Stimulated activated CD8-positive, alpha-beta memory T cell treated with anti-CD3 and anti-CD28 coated beads, Interleukin-7, amount 100 ng/mL, for 1 hour (primary cell): ENCODE measurements around the gene MFAP4.

ENCODE experiments used
- DNase-seq, 2 donors: peaks; one replicate each; pipeline ENCODE4 v3.0.0-alpha.2; 2020; ENCODE audit warnings: low read depth in 2 of 2

Gene MFAP4

GRCh38 chr17:19410091-19410490, 23.1 kb upstream of the MFAP4 start:
- no peak for DNase-seq

DNA sequence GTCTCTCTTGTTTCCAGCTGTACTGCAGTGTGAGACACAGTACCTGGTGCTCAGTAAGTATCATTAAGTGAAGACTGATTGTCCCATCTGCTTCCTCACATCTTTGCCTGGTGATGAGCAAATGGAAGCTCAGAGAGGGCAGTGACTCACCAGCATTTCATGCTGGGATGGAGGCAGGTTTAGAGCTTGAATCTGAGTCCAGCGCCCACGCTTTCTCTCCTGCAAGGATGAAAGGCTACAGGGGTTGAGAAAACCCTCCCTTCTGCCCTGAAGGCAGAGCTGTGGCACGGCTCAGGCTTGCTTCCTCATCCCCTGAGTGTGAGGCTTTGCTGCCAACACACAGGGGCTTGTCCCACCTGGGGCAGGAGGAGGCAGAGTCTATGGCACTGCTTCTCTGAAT, 22.5 kb upstream of the MFAP4 start:
- DNase-seq = no peak

GRCh38 chr17:19409066-19409465, 22.1 kb upstream of the MFAP4 start:
- DNase-seq = no peak

GRCh38 chr17:19408346-19408710, 21.3 kb upstream of the MFAP4 start:
- DNase-seq = no peak

GRCh38 chr17:19407601-19408345, 20.8 kb upstream of the MFAP4 start:
- DNase-seq = no peak

DNA sequence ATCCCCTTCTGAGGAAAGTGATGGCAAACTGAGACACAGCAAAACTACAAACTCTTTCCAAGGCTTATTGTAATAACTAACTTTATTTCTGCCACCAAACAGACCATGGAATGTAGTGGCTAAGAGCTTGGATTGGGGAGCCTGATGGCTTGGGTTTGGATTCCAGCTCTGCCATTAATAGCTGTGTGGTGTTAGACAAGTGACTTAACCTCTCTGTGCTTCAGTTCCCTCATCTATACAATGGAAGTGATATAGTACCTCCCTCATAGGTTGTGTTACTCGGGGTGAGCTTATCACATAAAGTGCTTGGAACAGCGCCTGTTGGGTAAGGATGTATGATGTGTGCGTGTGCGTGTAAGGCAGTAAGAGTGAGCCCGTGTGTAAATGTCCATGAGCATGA, 18.1 kb upstream of the MFAP4 start:
- DNase-seq = no peak

GRCh38 chr17:19404264-19404663, 17.3 kb upstream of the MFAP4 start:
- DNase-seq = no peak

- no peak for DNase-seq
These were observed 16.0 kb upstream of the MFAP4 start for GRCh38 chr17:19403021-19403420.

- DNase-seq = no peak
These were observed 15.2 kb upstream of the MFAP4 start for GRCh38 chr17:19402171-19402570.

DNA sequence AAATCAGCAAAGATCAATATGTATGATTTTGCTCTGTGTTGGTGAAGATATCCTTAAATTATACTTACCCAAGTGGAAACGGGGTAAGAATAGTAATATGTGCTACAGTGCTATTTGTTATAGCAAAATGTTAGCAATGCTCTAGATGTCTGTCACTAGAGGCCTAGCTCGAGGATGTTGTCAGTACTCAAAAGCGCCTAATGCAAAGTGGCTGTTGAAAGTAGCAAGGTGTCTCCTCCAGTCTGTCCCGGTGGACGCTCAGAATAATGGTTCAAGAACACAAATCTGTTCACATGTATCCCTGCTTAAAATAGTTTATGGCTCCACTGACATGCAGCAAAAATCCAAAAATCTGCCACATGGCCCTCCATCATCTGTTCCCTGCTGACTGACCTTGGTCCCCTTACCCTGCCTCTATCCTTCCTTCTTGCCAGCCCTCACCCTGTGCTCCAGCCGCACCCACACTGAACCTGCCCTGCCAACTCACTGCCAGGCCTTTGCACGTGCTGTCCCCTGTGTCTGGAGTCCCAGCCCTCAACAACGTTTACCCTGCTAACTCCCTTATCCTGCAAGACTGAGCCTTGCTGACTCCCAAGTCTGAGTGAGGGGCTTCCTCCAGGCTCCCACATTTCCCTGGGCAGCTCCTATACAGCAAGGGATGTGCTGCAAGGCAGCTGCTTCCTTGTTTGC, 14.5 kb upstream of the MFAP4 start:
- no peak for DNase-seq

DNA sequence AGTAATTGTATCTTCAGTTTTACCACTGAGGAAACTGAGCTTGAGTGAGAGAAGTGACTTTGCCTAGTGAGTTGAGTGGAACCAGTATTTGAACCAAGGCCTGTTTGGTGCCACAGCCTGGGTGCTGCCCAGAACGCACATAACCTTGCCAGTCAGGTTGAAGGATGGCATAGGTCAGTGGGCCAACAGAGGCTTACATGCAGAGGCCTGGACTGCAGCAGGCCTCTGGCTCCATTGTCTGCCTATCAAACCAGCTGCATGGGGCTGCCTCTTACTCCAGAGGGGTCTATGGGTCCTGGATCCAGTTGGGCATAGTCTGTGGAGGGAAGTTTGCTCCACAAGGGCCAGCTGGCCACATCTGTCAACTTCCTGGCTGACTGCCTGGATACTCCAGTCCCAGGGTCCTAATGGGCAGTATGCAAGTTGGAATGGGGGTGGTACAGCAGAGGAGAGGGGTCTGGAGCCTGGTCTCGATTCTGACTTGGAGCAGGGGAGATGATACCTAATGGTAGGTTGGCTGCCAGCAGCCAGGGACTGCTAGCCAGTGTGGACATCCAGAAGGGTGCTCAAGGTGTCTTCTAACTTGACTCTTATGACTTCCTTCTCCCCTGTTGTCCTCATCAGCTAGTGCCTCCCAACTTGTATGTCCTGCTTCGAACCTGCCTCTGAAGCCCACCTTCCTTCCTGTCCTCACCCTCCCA, 12.9 kb upstream of the MFAP4 start:
- no peak for DNase-seq

- DNase-seq = no peak
These were observed 11.6 kb upstream of the MFAP4 start for GRCh38 chr17:19398301-19399181.

- DNase-seq = no peak
These were observed 10.6 kb upstream of the MFAP4 start for GRCh38 chr17:19397556-19398041.

- no peak for DNase-seq
These were observed 5.3 kb upstream of the MFAP4 start for GRCh38 chr17:19392303-19392702.

- no peak for DNase-seq
These were observed 4.4 kb upstream of the MFAP4 start for GRCh38 chr17:19391432-19391831.

GRCh38 chr17:19390951-19391350, 4.0 kb upstream of the MFAP4 start:
- no peak for DNase-seq

DNA sequence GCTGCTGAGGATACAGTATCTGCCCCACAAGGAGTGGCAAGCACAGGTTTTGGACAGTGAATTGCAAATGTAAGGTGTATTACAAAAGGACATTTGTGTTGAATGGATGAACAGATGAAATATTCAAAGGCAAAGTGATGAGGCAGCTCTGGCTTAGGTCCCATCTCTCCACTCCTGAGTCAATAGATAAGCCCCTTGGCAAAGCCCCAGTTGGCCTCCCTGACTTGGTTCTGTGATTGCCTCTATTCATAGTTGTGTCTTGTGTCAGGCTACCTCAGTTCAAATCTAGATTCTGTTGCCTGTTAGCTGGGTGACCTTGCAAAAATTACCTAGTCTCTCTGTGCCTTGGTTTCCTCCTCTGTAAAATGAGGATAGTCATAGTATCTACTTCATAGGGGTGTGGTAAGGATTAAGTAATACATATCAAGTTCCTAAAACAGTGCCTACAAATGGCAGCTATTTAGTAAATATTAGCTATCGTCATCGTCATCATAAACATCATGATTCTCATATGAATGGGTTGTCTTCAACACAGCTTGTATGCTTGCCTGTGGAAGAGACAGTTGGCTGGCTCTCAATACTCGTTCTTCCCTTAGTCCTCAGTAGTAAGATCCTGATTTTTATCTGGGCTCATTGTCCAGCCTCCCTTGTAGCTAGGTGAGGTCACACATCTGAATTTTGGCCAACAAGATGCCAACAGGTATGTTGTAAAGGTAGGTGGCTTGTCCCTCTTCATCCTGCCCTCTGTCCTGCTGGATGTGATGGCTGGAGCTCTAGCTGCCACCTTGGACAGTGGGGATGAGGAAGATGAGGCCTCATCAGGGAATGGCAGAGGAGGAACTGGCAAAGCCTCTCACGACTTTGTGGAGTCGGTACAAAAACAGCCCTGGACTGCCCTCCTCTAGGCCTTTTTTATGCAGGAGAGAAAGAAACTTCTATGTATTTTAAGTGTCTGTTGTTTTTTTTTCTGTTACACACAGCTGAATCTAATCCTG, 2.1 kb upstream of the MFAP4 start:
- DNase-seq = no peak

GRCh38 chr17:19387921-19388521, 1.0 kb upstream of the MFAP4 start:
- DNase-seq = no peak

DNA sequence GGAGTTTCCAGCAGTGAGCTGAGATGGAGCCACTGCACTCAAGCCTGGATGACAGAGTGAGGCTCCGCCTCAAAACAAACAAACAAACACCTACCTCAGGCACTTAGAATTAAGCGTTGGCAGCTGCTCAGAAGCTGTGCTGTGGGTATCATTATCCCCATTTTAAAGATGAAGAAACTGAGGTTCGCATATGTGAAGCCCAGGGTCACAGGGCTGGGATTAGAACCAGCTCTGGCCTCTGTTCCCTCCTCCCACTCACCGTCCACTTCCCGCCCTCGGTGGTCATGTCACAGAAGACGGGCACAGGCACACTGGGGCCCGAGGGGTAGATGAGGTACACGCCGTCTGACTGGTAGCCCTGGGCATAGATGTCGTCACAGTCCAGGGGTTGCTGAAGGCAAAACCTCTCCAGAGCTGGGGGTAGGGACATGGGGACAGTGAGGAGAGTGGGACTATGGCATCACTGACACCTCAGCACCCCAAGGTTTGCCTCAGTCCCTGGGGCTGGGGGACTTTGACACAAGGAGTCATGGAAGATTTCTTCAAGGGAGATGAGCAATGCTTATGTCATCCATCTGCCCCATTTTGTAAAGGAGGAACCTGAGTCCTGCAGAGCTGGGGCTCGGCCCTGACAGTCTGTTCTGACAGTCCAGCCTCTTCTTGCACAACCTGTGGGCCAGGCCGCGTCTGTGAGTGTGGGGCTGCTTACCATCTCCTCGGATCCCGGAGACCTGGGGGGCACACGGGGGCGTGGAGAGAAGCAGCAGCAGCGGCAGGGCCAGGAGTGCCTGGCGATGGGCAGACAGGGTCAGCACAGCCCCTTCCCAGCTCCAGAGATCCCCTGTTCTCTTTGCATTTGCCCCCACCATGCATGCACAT, 700 bp downstream of the MFAP4 start:
- no peak for DNase-seq
